ENCODE results near the gene MYBPH.

MYBPH gene

DNA sequence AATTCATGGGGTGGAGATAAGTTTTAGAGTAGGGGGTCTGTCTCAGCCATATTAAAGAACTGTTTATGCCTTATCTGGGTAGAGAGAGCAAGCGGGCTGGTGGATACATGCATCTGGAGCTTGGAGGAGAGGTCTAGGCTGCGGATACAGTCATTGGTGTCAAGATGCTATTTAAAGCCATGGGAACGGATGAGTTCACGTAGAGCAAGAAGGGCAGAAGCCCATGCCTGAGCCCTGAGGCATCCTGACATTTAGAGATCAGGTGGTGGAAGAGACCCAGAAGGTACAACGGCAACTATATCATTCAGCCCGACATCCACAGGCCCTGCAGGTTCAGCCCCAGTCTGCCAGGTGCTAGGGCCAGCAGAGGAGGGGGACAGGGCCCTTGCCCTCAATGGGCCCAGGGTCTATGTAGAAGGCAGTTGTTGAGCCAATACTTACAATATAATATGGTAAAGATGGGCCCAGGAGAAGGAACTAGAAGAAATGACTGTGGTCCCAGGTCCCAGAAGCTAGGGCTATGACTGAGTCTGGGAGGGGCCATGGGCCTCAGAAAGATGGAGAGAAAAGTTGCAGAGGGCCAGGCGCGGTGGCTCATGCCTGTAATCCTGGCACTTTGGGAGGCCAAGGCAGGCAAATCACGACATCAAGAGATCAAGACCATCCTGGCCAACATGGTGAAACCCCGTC, 26.0 kb upstream of the MYBPH start:
- H3K4me3 ChIP-seq (ENCODE audit: low read length in 2 of 2), result no peak overlapping the region
- no peak overlapping the region for H2AK5ac ChIP-seq (ENCODE audit: low read depth, low read length)
- DNase-seq (ENCODE audit: low spot score), result no peak
- H2BK12ac ChIP-seq (ENCODE audit: low read length), result no peak overlapping the region
- H3K23ac ChIP-seq (ENCODE audit: low read depth, low read length, poor library complexity), result no peak overlapping the region
- H2AFZ ChIP-seq (ENCODE audit: low read length), result no peak overlapping the region
- no peak overlapping the region for H3K14ac ChIP-seq (ENCODE audit: low read length)
- H2BK120ac ChIP-seq (ENCODE audit: low read depth, low read length), result no peak overlapping the region
- H3K4me1 ChIP-seq (ENCODE audit: control insufficient read depth in 2 of 2, insufficient read depth in 1 of 2, low read depth in 1 of 2, low read length in 2 of 2), result peaks cover 3 to 16% of the 10 kb centered on the region in 2 donors
- peaks cover 0 to 7% (median 0%) of the 10 kb centered on the region in 3 experiments for H3K27me3 ChIP-seq (ENCODE audit: control insufficient read depth in 3 of 3, insufficient read depth in 3 of 3, low read depth in 1 of 3, low read length in 3 of 3)
- H2BK5ac ChIP-seq (ENCODE audit: low read length), result no peak overlapping the region
- H3K79me1 ChIP-seq (ENCODE audit: low read depth, low read length), result no peaks in the 10 kb centered on the region
- no peak overlapping the region for H4K91ac ChIP-seq (ENCODE audit: low read depth, low read length, poor library complexity)
- no peaks in the 10 kb centered on the region for H3K9me3 ChIP-seq (replicated peaks in 1 of 2; ENCODE audit: control insufficient read depth in 2 of 2, insufficient read depth in 1 of 2, low read depth in 1 of 2, low read length in 2 of 2)
- H2BK15ac ChIP-seq (ENCODE audit: low read length), result no peak overlapping the region
- H4K8ac ChIP-seq (ENCODE audit: low read depth, low read length), result no peak overlapping the region
- H3K4me2 ChIP-seq (ENCODE audit: insufficient read depth, low read length, poor library complexity, severe bottlenecking), result no peak overlapping the region
- no peak overlapping the region for H3K18ac ChIP-seq (ENCODE audit: low read length)
- no peak overlapping the region for H3K27ac ChIP-seq (replicated peaks; ENCODE audit: low read length)
- no peak overlapping the region for H3K9ac ChIP-seq (ENCODE audit: low read depth, low read length, poor library complexity)
- H3K36me3 ChIP-seq (replicated peaks in 1 of 2; ENCODE audit: control insufficient read depth in 2 of 2, insufficient read depth in 2 of 2, low read length in 2 of 2), result no peaks in the 10 kb centered on the region
- H3K4ac ChIP-seq (ENCODE audit: low read length), result no peak overlapping the region
- no CpG with 5 or more reads among the region's 10 CpGs for WGBS, 2 donors (ENCODE audit: extremely low coverage in 2 of 2, insufficient read length in 2 of 2, insufficient replicate concordance in 1 of 2)

GRCh38 chr1:203200916-203201315, 25.3 kb upstream of the MYBPH start:
- no peak overlapping the region for H3K23ac ChIP-seq (ENCODE audit: low read depth, low read length, poor library complexity)
- H2BK12ac ChIP-seq (ENCODE audit: low read length), result no peak overlapping the region
- no peak overlapping the region for H3K14ac ChIP-seq (ENCODE audit: low read length)
- H3K36me3 ChIP-seq (replicated peaks in 1 of 2; ENCODE audit: control insufficient read depth in 2 of 2, insufficient read depth in 2 of 2, low read length in 2 of 2), result no peaks in the 10 kb centered on the region
- H4K8ac ChIP-seq (ENCODE audit: low read depth, low read length), result no peak overlapping the region
- WGBS, 2 donors (ENCODE audit: extremely low coverage in 2 of 2, insufficient read length in 2 of 2, insufficient replicate concordance in 1 of 2), result no CpG with 5 or more reads among the region's 1 CpG
- H2AK5ac ChIP-seq (ENCODE audit: low read depth, low read length), result no peak overlapping the region
- DNase-seq (ENCODE audit: low spot score), result no peak
- no peak overlapping the region for H3K18ac ChIP-seq (ENCODE audit: low read length)
- H4K91ac ChIP-seq (ENCODE audit: low read depth, low read length, poor library complexity), result no peak overlapping the region
- no peaks in the 10 kb centered on the region for H3K79me1 ChIP-seq (ENCODE audit: low read depth, low read length)
- no peak overlapping the region for H3K9ac ChIP-seq (ENCODE audit: low read depth, low read length, poor library complexity)
- H2AFZ ChIP-seq (ENCODE audit: low read length), result no peak overlapping the region
- no peak overlapping the region for H3K4me3 ChIP-seq (ENCODE audit: low read length in 2 of 2)
- no peak overlapping the region for H3K27ac ChIP-seq (replicated peaks; ENCODE audit: low read length)
- no peak overlapping the region for H2BK5ac ChIP-seq (ENCODE audit: low read length)
- H3K27me3 ChIP-seq (ENCODE audit: control insufficient read depth in 3 of 3, insufficient read depth in 3 of 3, low read depth in 1 of 3, low read length in 3 of 3), result peaks cover 0 to 7% (median 0%) of the 10 kb centered on the region in 3 experiments
- H3K4ac ChIP-seq (ENCODE audit: low read length), result no peak overlapping the region
- no peak overlapping the region for H2BK120ac ChIP-seq (ENCODE audit: low read depth, low read length)
- H3K4me2 ChIP-seq (ENCODE audit: insufficient read depth, low read length, poor library complexity, severe bottlenecking), result no peak overlapping the region
- H2BK15ac ChIP-seq (ENCODE audit: low read length), result no peak overlapping the region
- no peaks in the 10 kb centered on the region for H3K9me3 ChIP-seq (replicated peaks in 1 of 2; ENCODE audit: control insufficient read depth in 2 of 2, insufficient read depth in 1 of 2, low read depth in 1 of 2, low read length in 2 of 2)
- H3K4me1 ChIP-seq (ENCODE audit: control insufficient read depth in 2 of 2, insufficient read depth in 1 of 2, low read depth in 1 of 2, low read length in 2 of 2), result peaks cover 3 to 9% of the 10 kb centered on the region in 2 donors

- H3K4ac ChIP-seq (ENCODE audit: low read length), result no peak overlapping the region
- H3K4me3 ChIP-seq (ENCODE audit: low read length in 2 of 2), result no peak overlapping the region
- no CpG with 5 or more reads among the region's 8 CpGs for WGBS, 2 donors (ENCODE audit: extremely low coverage in 2 of 2, insufficient read length in 2 of 2, insufficient replicate concordance in 1 of 2)
- no peak overlapping the region for H3K27ac ChIP-seq (replicated peaks; ENCODE audit: low read length)
- no peak overlapping the region for H2BK120ac ChIP-seq (ENCODE audit: low read depth, low read length)
- no peak overlapping the region for H4K91ac ChIP-seq (ENCODE audit: low read depth, low read length, poor library complexity)
- peak overlapping the region; percentile 18 for H2AK5ac ChIP-seq (ENCODE audit: low read depth, low read length)
- H3K4me2 ChIP-seq (ENCODE audit: insufficient read depth, low read length, poor library complexity, severe bottlenecking), result no peak overlapping the region
- no peak overlapping the region for H4K8ac ChIP-seq (ENCODE audit: low read depth, low read length)
- H2AFZ ChIP-seq (ENCODE audit: low read length), result no peak overlapping the region
- DNase-seq (ENCODE audit: low spot score), result no peak
- no peak overlapping the region for H3K14ac ChIP-seq (ENCODE audit: low read length)
- H3K23ac ChIP-seq (ENCODE audit: low read depth, low read length, poor library complexity), result no peak overlapping the region
- H3K9ac ChIP-seq (ENCODE audit: low read depth, low read length, poor library complexity), result no peak overlapping the region
- peaks cover 3 to 8% of the 10 kb centered on the region in 2 donors for H3K4me1 ChIP-seq (ENCODE audit: control insufficient read depth in 2 of 2, insufficient read depth in 1 of 2, low read depth in 1 of 2, low read length in 2 of 2)
- H2BK12ac ChIP-seq (ENCODE audit: low read length), result no peak overlapping the region
- no peak overlapping the region for H2BK5ac ChIP-seq (ENCODE audit: low read length)
- peaks cover 0 to 7% (median 0%) of the 10 kb centered on the region in 3 experiments for H3K27me3 ChIP-seq (ENCODE audit: control insufficient read depth in 3 of 3, insufficient read depth in 3 of 3, low read depth in 1 of 3, low read length in 3 of 3)
- no peaks in the 10 kb centered on the region for H3K36me3 ChIP-seq (replicated peaks in 1 of 2; ENCODE audit: control insufficient read depth in 2 of 2, insufficient read depth in 2 of 2, low read length in 2 of 2)
- H3K18ac ChIP-seq (ENCODE audit: low read length), result no peak overlapping the region
- H2BK15ac ChIP-seq (ENCODE audit: low read length), result peak overlapping the region; percentile 44
- H3K9me3 ChIP-seq (replicated peaks in 1 of 2; ENCODE audit: control insufficient read depth in 2 of 2, insufficient read depth in 1 of 2, low read depth in 1 of 2, low read length in 2 of 2), result no peaks in the 10 kb centered on the region
- H3K79me1 ChIP-seq (ENCODE audit: low read depth, low read length), result no peaks in the 10 kb centered on the region
Observed at GRCh38 chr1:203199816-203200571, 24.4 kb upstream of the MYBPH start.

GRCh38 chr1:203199481-203199815, 23.8 kb upstream of the MYBPH start:
- Histone ChIP-seq H3K9me3 (replicated peaks in 1 of 2; ENCODE audit: control insufficient read depth in 2 of 2, insufficient read depth in 1 of 2, low read depth in 1 of 2, low read length in 2 of 2) (no peaks in the 10 kb centered on the region), H3K23ac (ENCODE audit: low read depth, low read length, poor library complexity) (no peak overlapping the region), H2BK12ac (ENCODE audit: low read length) (no peak overlapping the region), H3K4me2 (ENCODE audit: insufficient read depth, low read length, poor library complexity, severe bottlenecking) (no peak overlapping the region), H3K36me3 (replicated peaks in 1 of 2; ENCODE audit: control insufficient read depth in 2 of 2, insufficient read depth in 2 of 2, low read length in 2 of 2) (no peaks in the 10 kb centered on the region), H3K4ac (ENCODE audit: low read length) (no peak overlapping the region), H3K9ac (ENCODE audit: low read depth, low read length, poor library complexity) (no peak overlapping the region), H3K27ac (replicated peaks; ENCODE audit: low read length) (no peak overlapping the region), H3K14ac (ENCODE audit: low read length) (no peak overlapping the region), H2BK5ac (ENCODE audit: low read length) (no peak overlapping the region), H3K4me3 (ENCODE audit: low read length in 2 of 2) (no peak overlapping the region), H2AK5ac (ENCODE audit: low read depth, low read length) (peak overlapping the region; percentile 18), H2BK15ac (ENCODE audit: low read length) (peak overlapping the region; percentile 44), H4K91ac (ENCODE audit: low read depth, low read length, poor library complexity) (no peak overlapping the region), H3K79me1 (ENCODE audit: low read depth, low read length) (no peaks in the 10 kb centered on the region), H2AFZ (ENCODE audit: low read length) (no peak overlapping the region), H2BK120ac (ENCODE audit: low read depth, low read length) (no peak overlapping the region), H4K8ac (ENCODE audit: low read depth, low read length) (no peak overlapping the region), H3K4me1 (ENCODE audit: control insufficient read depth in 2 of 2, insufficient read depth in 1 of 2, low read depth in 1 of 2, low read length in 2 of 2) (peaks cover 3 to 5% of the 10 kb centered on the region in 2 donors), H3K18ac (ENCODE audit: low read length) (no peak overlapping the region), H3K27me3 (ENCODE audit: control insufficient read depth in 3 of 3, insufficient read depth in 3 of 3, low read depth in 1 of 3, low read length in 3 of 3) (peaks cover 0 to 7% (median 0%) of the 10 kb centered on the region in 3 experiments)
- DNase-seq (ENCODE audit: low spot score), result no peak
- no CpG with 5 or more reads among the region's 6 CpGs for WGBS, 2 donors (ENCODE audit: extremely low coverage in 2 of 2, insufficient read length in 2 of 2, insufficient replicate concordance in 1 of 2)

All from neuronal stem cell (in vitro differentiated cells).